GM21737 (cell line): ENCODE results near the gene TMEM187.

ENCODE experiments used
- ATAC-seq: cut with Tn5 transposase; IDR thresholded peaks from one replicate; pipeline ENCODE4 v1.9.1; 2021; ENCODE audit warnings: mild to moderate bottlenecking, moderate library complexity; ENCODE audit not compliant: unreplicated experiment

The TMEM187 gene

GRCh38 chrX:154032653-154033052, 60.1 kb downstream of the TMEM187 start:
- ATAC-seq, result no peak
